ENCODE data around the gene TRIM43.
"Not testable (repeated sequence)": the region's sequence is repeated elsewhere in the genome, so short reads cannot be mapped to it uniquely, and the experiment has no call there.

Gene TRIM43

DNA sequence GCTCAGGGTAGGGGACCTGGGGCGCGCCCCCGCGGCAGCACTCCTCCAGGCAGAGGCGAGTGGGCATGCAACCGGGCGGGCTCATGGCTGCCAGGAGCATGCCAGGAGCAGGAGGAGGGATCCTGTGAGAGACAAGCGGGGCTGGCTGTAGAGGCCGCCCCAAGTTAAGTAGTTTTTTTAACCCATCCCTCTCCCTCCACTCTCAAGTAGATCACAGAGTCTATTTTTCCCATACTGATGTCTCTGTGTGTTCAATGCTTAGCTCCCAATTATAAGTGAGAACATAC is 49.4 kb downstream of the TRIM43 start:
- DNase-seq (ENCODE audit: low read depth in 2 of 2): not testable (repeated sequence)

DNA sequence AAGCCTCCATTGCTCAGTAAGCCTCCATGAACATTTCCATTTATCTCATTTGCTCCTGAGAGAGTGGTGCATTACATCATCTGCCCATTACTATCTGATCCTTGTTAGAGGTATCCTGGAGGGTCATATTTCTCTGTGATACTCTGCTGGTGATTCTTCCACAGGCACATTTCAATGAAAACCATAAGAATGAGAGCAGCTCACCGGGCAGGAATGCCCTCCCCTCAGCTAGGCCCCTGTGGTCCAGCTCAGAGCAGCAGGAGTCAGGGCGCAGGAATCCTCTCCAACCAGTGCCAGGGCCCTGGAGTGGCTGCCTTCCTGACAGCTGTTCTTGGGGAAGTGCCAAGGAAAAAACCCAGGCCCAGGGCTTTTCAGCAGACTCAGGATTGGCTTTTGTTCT is 50.0 kb downstream of the TRIM43 start:
- not testable (repeated sequence) for DNase-seq (ENCODE audit: low read depth in 2 of 2)

DNA sequence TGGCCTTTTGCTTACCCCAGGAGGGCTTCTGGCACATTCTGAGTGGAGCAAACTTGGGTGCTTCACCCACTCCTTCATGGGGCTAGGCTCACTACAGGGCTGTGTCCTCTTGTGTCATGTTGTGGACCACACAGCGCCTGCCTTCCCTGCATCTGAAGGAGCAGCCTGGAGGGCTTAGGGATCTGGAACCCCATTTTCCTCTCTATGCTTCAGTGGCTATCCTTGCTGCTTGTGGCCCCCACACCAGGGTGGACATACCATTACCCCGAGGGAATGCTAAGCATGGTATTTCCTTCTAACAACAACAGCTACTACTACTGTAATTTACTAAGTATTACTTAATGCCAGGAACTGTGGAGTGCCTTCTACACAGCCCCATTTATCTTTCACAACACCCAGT is 50.6 kb downstream of the TRIM43 start:
- not testable (repeated sequence) for DNase-seq (ENCODE audit: low read depth in 2 of 2)

DNA sequence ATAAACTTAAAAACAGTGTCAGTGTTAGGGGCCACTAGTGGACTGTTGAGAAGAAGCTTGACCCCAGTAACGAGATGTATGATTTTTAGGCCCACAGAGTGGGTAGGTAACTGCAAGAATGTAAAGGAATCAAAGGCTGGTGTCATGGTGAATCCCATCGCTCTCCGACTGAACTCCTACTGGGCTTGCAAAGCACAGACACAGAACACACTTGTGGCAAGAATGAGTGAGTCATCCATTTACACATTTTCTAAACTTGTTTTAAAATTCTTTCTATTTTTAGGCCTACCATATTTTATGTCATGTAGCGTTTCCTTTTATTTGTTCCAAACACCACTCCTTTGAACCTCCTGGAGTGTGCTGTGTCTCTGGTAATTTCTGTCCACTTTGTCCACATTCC is 51.1 kb downstream of the TRIM43 start:
- DNase-seq (ENCODE audit: low read depth in 2 of 2): not testable (repeated sequence)

DNA sequence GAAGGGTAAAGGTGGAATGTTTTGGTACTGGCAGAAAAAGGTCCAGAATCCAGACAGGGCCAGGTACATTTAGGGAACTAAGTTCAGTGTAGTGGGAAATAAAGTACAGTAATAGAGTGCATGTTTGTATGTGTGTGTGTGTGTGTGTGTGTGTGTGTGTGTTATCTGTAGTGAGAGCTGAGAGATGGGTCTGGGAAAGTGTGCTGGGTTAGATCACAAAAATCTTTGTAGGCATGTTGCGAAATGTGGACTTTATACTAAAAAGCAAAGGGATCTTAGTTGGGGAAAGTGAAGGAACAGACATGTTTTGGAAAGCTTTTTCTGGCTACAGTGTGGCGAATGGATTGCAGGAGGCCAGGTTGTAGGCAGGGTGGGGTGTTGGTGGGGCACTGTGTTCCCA is 53.5 kb downstream of the TRIM43 start:
- DNase-seq (ENCODE audit: low read depth in 2 of 2): not testable (repeated sequence)

DNA sequence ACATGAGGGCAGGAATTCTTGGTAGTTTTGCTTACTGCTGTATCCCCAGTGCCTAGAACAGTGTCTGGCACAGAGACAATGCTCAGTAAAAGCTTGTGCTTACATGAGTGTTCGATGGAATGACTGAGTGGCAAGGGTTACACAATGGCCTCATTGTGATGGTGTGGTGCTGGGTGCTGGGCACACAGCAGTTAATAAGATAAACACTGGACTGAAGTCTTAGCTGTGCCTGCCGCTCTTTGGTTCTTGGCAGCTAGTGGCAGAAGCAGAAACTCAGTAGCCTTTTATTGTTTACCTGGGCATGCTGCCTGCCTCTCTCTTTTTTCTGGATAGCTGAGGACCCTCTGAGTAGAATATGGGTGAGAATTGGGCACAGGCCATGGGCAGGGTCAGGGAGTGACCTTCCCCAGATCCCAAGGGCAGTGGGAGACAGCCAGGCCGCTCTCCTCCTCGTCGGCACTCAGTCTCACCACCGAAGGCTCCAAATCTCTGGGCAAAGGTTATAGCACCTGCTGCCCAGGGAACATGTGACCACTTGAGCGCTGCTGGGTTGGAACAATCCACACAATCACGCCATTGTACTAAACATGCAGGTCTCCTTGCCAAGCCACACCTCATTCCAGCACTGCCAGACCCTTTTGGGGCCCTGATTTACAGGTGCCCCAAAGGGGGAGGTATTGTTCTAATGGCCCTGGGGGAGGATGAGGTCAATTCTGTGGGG is 54.6 kb downstream of the TRIM43 start:
- not testable (repeated sequence) for DNase-seq (ENCODE audit: low read depth in 2 of 2)

DNA sequence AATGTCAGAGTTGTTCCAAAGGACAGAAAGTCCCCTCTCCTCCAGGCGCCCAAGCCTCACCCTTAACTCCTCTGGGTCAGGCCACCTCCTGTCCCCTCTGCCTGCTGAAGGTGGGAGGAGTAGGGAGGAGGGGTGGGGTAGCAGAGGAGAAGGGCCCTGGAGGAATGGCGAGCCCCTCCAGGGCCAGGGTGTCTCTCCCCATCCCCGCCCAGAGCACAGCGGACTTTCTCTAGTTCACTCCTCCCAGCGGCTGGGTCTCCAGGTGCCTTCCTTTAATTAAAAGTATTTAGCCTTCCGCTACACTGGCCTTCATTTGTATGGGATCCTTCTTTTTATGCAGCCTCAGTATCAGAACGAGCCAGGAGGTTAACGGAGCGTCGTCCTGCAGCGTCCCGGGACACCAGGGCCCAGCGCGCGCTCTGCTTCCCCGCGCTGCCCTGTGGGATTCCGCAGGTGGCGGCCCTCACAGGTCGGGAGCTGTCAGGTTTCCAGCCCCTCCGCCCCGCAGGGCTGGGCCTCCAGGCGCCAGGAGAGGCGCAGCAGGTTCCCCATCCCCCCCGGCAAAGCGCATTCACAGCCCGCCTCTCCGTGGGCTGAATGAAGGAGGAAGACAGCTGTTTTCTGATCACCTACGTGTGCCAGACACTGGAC is 57.2 kb downstream of the TRIM43 start:
- DNase-seq (ENCODE audit: low read depth in 2 of 2): not testable (repeated sequence)

Data from stimulated activated CD8-positive, alpha-beta memory T cell treated with anti-CD3 and anti-CD28 coated beads, Interleukin-7, amount 100 ng/mL, for 4 hours (primary cell).